AG09309 (cell line): ENCODE results near the gene LIF.

ENCODE experiments used
- DNase-seq: peaks from one replicate; pipeline ENCODE4 v3.0.0-alpha.2; 2010; ENCODE audit warnings: low read depth
- H3K4me3 ChIP-seq: 2 replicates; pipeline ENCODE4 v1.5.1; 2011; ENCODE audit warnings: mild to moderate bottlenecking, low read depth, low read length, moderate library complexity; ENCODE audit not compliant: control insufficient read depth
- CTCF ChIP-seq: IDR thresholded peaks from 2 replicates; pipeline ENCODE4 v1.5.1; 2011; ENCODE audit warnings: mild to moderate bottlenecking, low read depth, low read length, inconsistent platforms; ENCODE audit not compliant: insufficient read depth, control insufficient read depth; ENCODE audit errors: missing control alignments

The LIF gene

GRCh38 chr22:30292069-30292970 lies 45.8 kb upstream of the LIF start:
- DNase-seq: no peak
- H3K4me3 ChIP-seq: no peak overlapping the region

GRCh38 chr22:30291058-30291892 lies 44.7 kb upstream of the LIF start:
- no peak for TF ChIP-seq CTCF
- DNase-seq: no peak

More at GRCh38 chr22:30292069-30292970, 45.8 kb upstream of the LIF start:
- TF ChIP-seq CTCF: no peak

GRCh38 chr22:30290342-30291057 lies 43.9 kb upstream of the LIF start:
- no peak overlapping the region for H3K4me3 ChIP-seq
- TF ChIP-seq CTCF: no peak
- DNase-seq: no peak

More at GRCh38 chr22:30291058-30291892, 44.7 kb upstream of the LIF start:
- H3K4me3 ChIP-seq: no peak overlapping the region

GRCh38 chr22:30289980-30290313 lies 43.4 kb upstream of the LIF start:
- H3K4me3 ChIP-seq: peak overlapping the region; percentile 27
- no peak for TF ChIP-seq CTCF
- no peak for DNase-seq

- peak within 1 kb of the TSS; percentile 89 for H3K4me3 ChIP-seq
- DNase-seq: peak; percentile 83
- TF ChIP-seq CTCF: no peak
Observed at GRCh38 chr22:30289141-30289979, 42.8 kb upstream of the LIF start, which contains the start of gene CASTOR1. CASTOR1 (minus strand) TSS chr22:30289505; CDS start chr22:30289497, 8 bp downstream.
